Measurements from ENCODE around the gene APPL2.

DNA sequence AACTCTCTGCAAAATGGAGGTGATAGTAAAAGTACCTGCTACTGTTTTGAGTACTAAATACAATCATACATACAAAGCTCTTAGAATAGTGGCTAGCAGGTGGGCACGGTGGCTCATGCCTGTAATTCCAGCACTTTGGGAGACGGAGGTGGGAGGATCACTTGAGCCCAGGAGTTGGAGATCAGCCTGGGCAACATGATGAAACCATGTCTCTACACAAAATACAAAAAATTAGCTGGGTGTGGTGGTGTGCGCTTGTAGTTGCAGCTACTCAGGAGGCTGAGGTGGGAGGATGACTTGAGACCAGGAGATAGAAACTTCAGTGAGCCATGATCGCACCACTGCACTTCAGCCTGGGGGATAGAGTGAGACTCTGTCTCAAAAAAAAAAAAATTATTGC is 28.8 kb upstream of the APPL2 start:
- TF ChIP-seq, protein P1, sequence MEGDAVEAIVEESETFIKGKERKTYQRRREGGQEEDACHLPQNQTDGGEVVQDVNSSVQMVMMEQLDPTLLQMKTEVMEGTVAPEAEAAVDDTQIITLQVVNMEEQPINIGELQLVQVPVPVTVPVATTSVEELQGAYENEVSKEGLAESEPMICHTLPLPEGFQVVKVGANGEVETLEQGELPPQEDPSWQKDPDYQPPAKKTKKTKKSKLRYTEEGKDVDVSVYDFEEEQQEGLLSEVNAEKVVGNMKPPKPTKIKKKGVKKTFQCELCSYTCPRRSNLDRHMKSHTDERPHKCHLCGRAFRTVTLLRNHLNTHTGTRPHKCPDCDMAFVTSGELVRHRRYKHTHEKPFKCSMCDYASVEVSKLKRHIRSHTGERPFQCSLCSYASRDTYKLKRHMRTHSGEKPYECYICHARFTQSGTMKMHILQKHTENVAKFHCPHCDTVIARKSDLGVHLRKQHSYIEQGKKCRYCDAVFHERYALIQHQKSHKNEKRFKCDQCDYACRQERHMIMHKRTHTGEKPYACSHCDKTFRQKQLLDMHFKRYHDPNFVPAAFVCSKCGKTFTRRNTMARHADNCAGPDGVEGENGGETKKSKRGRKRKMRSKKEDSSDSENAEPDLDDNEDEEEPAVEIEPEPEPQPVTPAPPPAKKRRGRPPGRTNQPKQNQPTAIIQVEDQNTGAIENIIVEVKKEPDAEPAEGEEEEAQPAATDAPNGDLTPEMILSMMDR (conservative IDR thresholded peaks at IDR 0.05; ENCODE audit: low read depth, low read length) = no peak
- TF ChIP-seq EZH2 (IDR thresholded peaks at IDR 0.05; ENCODE audit: low read length, unreplicated experiment) = no peak
